ENCODE data around the gene LAD1. TPM values are rescaled to one million over a fixed set of nuclear protein-coding genes. Genes with fewer than 3 reads are reported as not detected.
A peak's percentile ranks its signal among the peaks of the same experiment; 100 is the strongest.

The LAD1 gene
- total and polyA plus RNA-seq, 2 of the 13 experiments (the other 11 are each of a cell fraction or from before 2014, with no cell fraction given), result 10.8 to 65.6 TPM

DNA sequence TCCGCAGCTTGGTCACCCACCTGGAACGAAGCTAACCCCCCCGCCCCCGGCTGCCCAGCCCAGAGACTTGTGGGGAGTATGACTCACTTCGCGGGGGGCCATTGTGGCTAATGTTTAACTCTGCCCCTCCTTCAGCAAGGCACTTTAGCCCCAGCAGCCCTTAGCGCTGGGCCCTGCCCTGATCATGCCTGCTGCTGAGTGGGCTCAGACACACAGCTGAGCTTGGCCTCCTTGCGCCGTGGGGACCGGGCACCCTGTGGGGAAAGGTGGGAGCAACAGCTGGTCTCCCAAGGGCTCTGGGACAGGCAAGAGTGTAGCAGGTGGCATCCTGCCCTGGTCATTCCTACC, 6.3 kb upstream of the LAD1 start (continued):
- TF ChIP-seq PRDM10 (CRISPR knock-in tag; IDR thresholded peaks at IDR 0.05; ENCODE audit: low read depth) (peak; percentile 49; the same call in 1 of the 2 replicates), HOXA9 (CRISPR knock-in tag; IDR thresholded peaks at IDR 0.05; ENCODE audit: borderline replicate concordance) (no peak), ZNF564 (CRISPR knock-in tag; IDR thresholded peaks at IDR 0.05) (no peak), NFE2L2 (IDR thresholded peaks at IDR 0.05; ENCODE audit: low read length) (no peak), NBN (conservative IDR thresholded peaks at IDR 0.05) (no peak), HOXA5 (CRISPR knock-in tag; IDR thresholded peaks at IDR 0.05) (0 out of 2 replicates have a peak, but pooled peaks have one; percentile 38), THRA (CRISPR knock-in tag; IDR thresholded peaks at IDR 0.05; ENCODE audit: borderline replicate concordance) (peak; percentile 62; the same call in 1 of the 2 replicates), RBAK (CRISPR knock-in tag; IDR thresholded peaks at IDR 0.05) (no peak), ZNF556 (CRISPR knock-in tag; IDR thresholded peaks at IDR 0.05; ENCODE audit: borderline replicate concordance) (no peak), KAT8 (CRISPR knock-in tag; IDR thresholded peaks at IDR 0.05) (peak; percentile 59; the same call in 1 of the 2 replicates), ARID3A (IDR thresholded peaks at IDR 0.05; ENCODE audit: low read depth, low read length) (no peak), TBX2 (CRISPR knock-in tag; IDR thresholded peaks at IDR 0.05; ENCODE audit: borderline replicate concordance) (0 out of 2 replicates have a peak, but pooled peaks have one; percentile 53), FOXJ3 (CRISPR knock-in tag; IDR thresholded peaks at IDR 0.05; ENCODE audit: borderline replicate concordance) (no peak), ATF7 (IDR thresholded peaks at IDR 0.05) (no peak), ATF7 (CRISPR knock-in tag; IDR thresholded peaks at IDR 0.05) (no peak), ZNF33A (CRISPR knock-in tag; IDR thresholded peaks at IDR 0.05; ENCODE audit: borderline replicate concordance) (no peak)
- TF ChIP-seq, protein P1, sequence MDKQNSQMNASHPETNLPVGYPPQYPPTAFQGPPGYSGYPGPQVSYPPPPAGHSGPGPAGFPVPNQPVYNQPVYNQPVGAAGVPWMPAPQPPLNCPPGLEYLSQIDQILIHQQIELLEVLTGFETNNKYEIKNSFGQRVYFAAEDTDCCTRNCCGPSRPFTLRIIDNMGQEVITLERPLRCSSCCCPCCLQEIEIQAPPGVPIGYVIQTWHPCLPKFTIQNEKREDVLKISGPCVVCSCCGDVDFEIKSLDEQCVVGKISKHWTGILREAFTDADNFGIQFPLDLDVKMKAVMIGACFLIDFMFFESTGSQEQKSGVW (CRISPR knock-in tag; IDR thresholded peaks at IDR 0.05; ENCODE audit: borderline replicate concordance), result no peak

Data from HepG2 (cell line).